ENCODE results near the gene KLF1. TPM values are rescaled to one million over a fixed set of nuclear protein-coding genes. Genes with fewer than 3 reads are reported as not detected.
"Not testable (repeated sequence)": the region's sequence is repeated elsewhere in the genome, so short reads cannot be mapped to it uniquely, and the experiment has no call there.

Gene KLF1
- total RNA-seq, result under 1 TPM in 1 of 2 donors, not detected in 1; 0.61 TPM

GRCh38 chr19:12886969-12887747 is at the start of gene KLF1:
TSS of gene KLF1 (minus strand) at chr19:12887201. CDS start at chr19:12887140, 61 bp downstream.
- no peaks in the 10 kb centered on the region for H3K27me3 Mint-ChIP-seq
- H3K9me3 Mint-ChIP-seq, result no peaks in the 10 kb centered on the region
- peaks cover 9% of the 10 kb centered on the region for H3K4me1 Mint-ChIP-seq
- no peak within 1 kb of the TSS for H3K27ac Mint-ChIP-seq
- no peak for ATAC-seq (replicated peaks)
- peak within 1 kb of the TSS; percentile 66 for H3K4me3 Mint-ChIP-seq
- H3K36me3 Mint-ChIP-seq (ENCODE audit: low read depth), result peaks cover 8% of the 10 kb centered on the region

GRCh38 chr19:12936582-12936981 is 49.6 kb upstream of the KLF1 start:
- Mint-ChIP-seq H3K27ac (no peak overlapping the region), H3K36me3 (ENCODE audit: low read depth) (peaks cover 58% of the 10 kb centered on the region), H3K9me3 (no peaks in the 10 kb centered on the region), H3K27me3 (no peaks in the 10 kb centered on the region), H3K4me3 (no peak overlapping the region), H3K4me1 (peaks cover 19% of the 10 kb centered on the region)
- ATAC-seq (replicated peaks), result no peak

- no peak for ATAC-seq (replicated peaks)
- H3K36me3 Mint-ChIP-seq (ENCODE audit: low read depth), result peaks cover 58% of the 10 kb centered on the region
- H3K27ac Mint-ChIP-seq, result no peak overlapping the region
- no peaks in the 10 kb centered on the region for H3K27me3 Mint-ChIP-seq
- no peak overlapping the region for H3K4me3 Mint-ChIP-seq
- H3K4me1 Mint-ChIP-seq, result peaks cover 19% of the 10 kb centered on the region
- no peaks in the 10 kb centered on the region for H3K9me3 Mint-ChIP-seq
Measured at GRCh38 chr19:12935071-12935470, 48.1 kb upstream of the KLF1 start.

GRCh38 chr19:12933287-12934072 is 46.5 kb upstream of the KLF1 start, which contains the start of gene FARSA:
TSS of gene FARSA (minus strand) at chr19:12933711. CDS start at chr19:12933696, 15 bp downstream.
- H3K9me3 Mint-ChIP-seq, result no peaks in the 10 kb centered on the region
- peak within 1 kb of the TSS; percentile 94 for H3K27ac Mint-ChIP-seq
- peak within 1 kb of the TSS; percentile 96 for H3K4me3 Mint-ChIP-seq
- H3K4me1 Mint-ChIP-seq, result peaks cover 23% of the 10 kb centered on the region
- ATAC-seq (replicated peaks), result peak; percentile 77
- H3K36me3 Mint-ChIP-seq (ENCODE audit: low read depth), result peaks cover 58% of the 10 kb centered on the region
- H3K27me3 Mint-ChIP-seq, result no peaks in the 10 kb centered on the region

- Mint-ChIP-seq H3K4me3 (peak overlapping the region; percentile 96), H3K9me3 (no peaks in the 10 kb centered on the region), H3K27ac (peak overlapping the region; percentile 94), H3K4me1 (peaks cover 23% of the 10 kb centered on the region), H3K36me3 (ENCODE audit: low read depth) (peaks cover 62% of the 10 kb centered on the region), H3K27me3 (no peaks in the 10 kb centered on the region)
- ATAC-seq (replicated peaks), result no peak
Measured at GRCh38 chr19:12932392-12933286, 45.6 kb upstream of the KLF1 start.

GRCh38 chr19:12930002-12930645 is 43.1 kb upstream of the KLF1 start:
- H3K27ac Mint-ChIP-seq, result no peak overlapping the region
- H3K4me3 Mint-ChIP-seq, result no peak overlapping the region
- H3K36me3 Mint-ChIP-seq (ENCODE audit: low read depth), result peaks cover 87% of the 10 kb centered on the region

GRCh38 chr19:12924621-12925310 is 37.8 kb upstream of the KLF1 start:
- ATAC-seq (replicated peaks), result no peak
- Mint-ChIP-seq H3K27ac (no peak overlapping the region), H3K36me3 (ENCODE audit: low read depth) (peaks cover 77% of the 10 kb centered on the region), H3K4me1 (peaks cover 9% of the 10 kb centered on the region), H3K27me3 (no peaks in the 10 kb centered on the region), H3K9me3 (no peaks in the 10 kb centered on the region), H3K4me3 (no peak overlapping the region)

More at GRCh38 chr19:12930002-12930645, 43.1 kb upstream of the KLF1 start:
- Mint-ChIP-seq H3K27me3 (no peaks in the 10 kb centered on the region), H3K9me3 (no peaks in the 10 kb centered on the region), H3K4me1 (peaks cover 23% of the 10 kb centered on the region)
- no peak for ATAC-seq (replicated peaks)

GRCh38 chr19:12922959-12923358 is 36.0 kb upstream of the KLF1 start:
- Mint-ChIP-seq H3K4me3 (no peak overlapping the region), H3K9me3 (no peaks in the 10 kb centered on the region), H3K27ac (no peak overlapping the region), H3K36me3 (ENCODE audit: low read depth) (peaks cover 67% of the 10 kb centered on the region), H3K4me1 (peaks cover 8% of the 10 kb centered on the region), H3K27me3 (no peaks in the 10 kb centered on the region)
- ATAC-seq (replicated peaks), result no peak

- peaks cover 8% of the 10 kb centered on the region for H3K4me1 Mint-ChIP-seq
- no peak for ATAC-seq (replicated peaks)
- H3K27me3 Mint-ChIP-seq, result no peaks in the 10 kb centered on the region
- no peaks in the 10 kb centered on the region for H3K9me3 Mint-ChIP-seq
- H3K27ac Mint-ChIP-seq, result no peak overlapping the region
- no peak overlapping the region for H3K4me3 Mint-ChIP-seq
- peaks cover 48% of the 10 kb centered on the region for H3K36me3 Mint-ChIP-seq (ENCODE audit: low read depth)
Measured at GRCh38 chr19:12921047-12921446, 34.0 kb upstream of the KLF1 start.

GRCh38 chr19:12918253-12918652 is 31.3 kb upstream of the KLF1 start:
- Mint-ChIP-seq H3K36me3 (ENCODE audit: low read depth) (peaks cover 20% of the 10 kb centered on the region), H3K4me1 (peaks cover 16% of the 10 kb centered on the region), H3K27ac (peak overlapping the region; percentile 89), H3K4me3 (peak overlapping the region; percentile 77), H3K27me3 (no peaks in the 10 kb centered on the region), H3K9me3 (no peaks in the 10 kb centered on the region)
- ATAC-seq (replicated peaks), result no peak

GRCh38 chr19:12915860-12916259 is 28.9 kb upstream of the KLF1 start:
- not testable (repeated sequence) for H3K4me3 Mint-ChIP-seq

GRCh38 chr19:12913851-12914690 is 27.1 kb upstream of the KLF1 start:
- no peaks in the 10 kb centered on the region for H3K9me3 Mint-ChIP-seq
- peak overlapping the region; percentile 85 for H3K27ac Mint-ChIP-seq
- H3K4me3 Mint-ChIP-seq, result peak overlapping the region; percentile 63

More at GRCh38 chr19:12915860-12916259, 28.9 kb upstream of the KLF1 start:
- not testable (repeated sequence) for H3K36me3 Mint-ChIP-seq (ENCODE audit: low read depth); H3K27ac Mint-ChIP-seq; ATAC-seq (replicated peaks); H3K9me3 Mint-ChIP-seq; H3K27me3 Mint-ChIP-seq
- peaks cover 16% of the 10 kb centered on the region for H3K4me1 Mint-ChIP-seq

More at GRCh38 chr19:12913851-12914690, 27.1 kb upstream of the KLF1 start:
- Mint-ChIP-seq H3K4me1 (peaks cover 10% of the 10 kb centered on the region), H3K27me3 (no peaks in the 10 kb centered on the region), H3K36me3 (ENCODE audit: low read depth) (peaks cover 3% of the 10 kb centered on the region)
- peak; percentile 74 for ATAC-seq (replicated peaks)
